ENCODE results near the gene MKI67. TPM values are rescaled to one million over a fixed set of nuclear protein-coding genes. Genes with fewer than 3 reads are reported as not detected.

MKI67 gene
- total RNA-seq, 3 donors from 2014 or later (not counting 1 experiment from before 2014, with no cell fraction given): 5.3 to 10.0 (median 6.8) TPM

- Mint-ChIP-seq H3K36me3 (no peaks in the 10 kb centered on the region), H3K27me3 (ENCODE audit: low read depth in 2 of 2) (peaks cover 8 to 11% of the 10 kb centered on the region in 2 donors), H3K27ac (no peak overlapping the region), H3K9me3 (no peaks in the 10 kb centered on the region), H3K4me3 (no peak overlapping the region), H3K4me1 (no peaks in the 10 kb centered on the region)
- Histone ChIP-seq H3K36me3 (ENCODE audit: control insufficient read depth, insufficient read depth, low read length) (no peaks in the 10 kb centered on the region), H3K4me1 (ENCODE audit: control insufficient read depth, insufficient read depth, low read length) (peaks cover 7% of the 10 kb centered on the region), H3K4me3 (ENCODE audit: low read length) (no peak overlapping the region), H3K9me3 (ENCODE audit: control insufficient read depth, insufficient read depth, low read length) (no peaks in the 10 kb centered on the region), H3K27me3 (ENCODE audit: control insufficient read depth, insufficient read depth, low read length) (no peaks in the 10 kb centered on the region), H3K27ac (ENCODE audit: low read length) (no peak overlapping the region)
- intact Hi-C loops (cut with micrococcal nuclease): no loop called here
- TF ChIP-seq CTCF (IDR thresholded peaks at IDR 0.05): no peak
- WGBS (ENCODE audit: insufficient coverage): 51% methylated on average over 6 of the region's 6 CpGs
- DNase-seq: no peak
- no peak for ATAC-seq
Measured at GRCh38 chr10:128160297-128160711, 34.1 kb upstream of the MKI67 start.

- intact Hi-C loops (cut with micrococcal nuclease): no loop called here
- Mint-ChIP-seq H3K27me3 (ENCODE audit: low read depth in 2 of 2) (peaks cover 11 to 25% of the 10 kb centered on the region in 2 donors), H3K27ac (no peak overlapping the region), H3K4me3 (no peak overlapping the region), H3K9me3 (no peaks in the 10 kb centered on the region), H3K36me3 (no peaks in the 10 kb centered on the region), H3K4me1 (no peaks in the 10 kb centered on the region)
- no peak for DNase-seq
- Histone ChIP-seq H3K27me3 (ENCODE audit: control insufficient read depth, insufficient read depth, low read length) (no peaks in the 10 kb centered on the region), H3K4me1 (ENCODE audit: control insufficient read depth, insufficient read depth, low read length) (peaks cover 7% of the 10 kb centered on the region), H3K9me3 (ENCODE audit: control insufficient read depth, insufficient read depth, low read length) (no peaks in the 10 kb centered on the region), H3K4me3 (ENCODE audit: low read length) (no peak overlapping the region), H3K27ac (ENCODE audit: low read length) (no peak overlapping the region), H3K36me3 (ENCODE audit: control insufficient read depth, insufficient read depth, low read length) (no peaks in the 10 kb centered on the region)
- 93% methylated on average over 8 of the region's 9 CpGs for WGBS (ENCODE audit: insufficient coverage)
- TF ChIP-seq CTCF (IDR thresholded peaks at IDR 0.05): no peak
- ATAC-seq: no peak
Measured at GRCh38 chr10:128158021-128158795, 32.0 kb upstream of the MKI67 start.

- Histone ChIP-seq H3K4me1 (ENCODE audit: control insufficient read depth, insufficient read depth, low read length) (peaks cover 7% of the 10 kb centered on the region), H3K4me3 (ENCODE audit: low read length) (no peak overlapping the region), H3K9me3 (ENCODE audit: control insufficient read depth, insufficient read depth, low read length) (no peaks in the 10 kb centered on the region), H3K27ac (ENCODE audit: low read length) (no peak overlapping the region), H3K36me3 (ENCODE audit: control insufficient read depth, insufficient read depth, low read length) (no peaks in the 10 kb centered on the region), H3K27me3 (ENCODE audit: control insufficient read depth, insufficient read depth, low read length) (no peaks in the 10 kb centered on the region)
- TF ChIP-seq CTCF (IDR thresholded peaks at IDR 0.05): no peak
- no peak for DNase-seq
- Mint-ChIP-seq H3K4me3 (no peak overlapping the region), H3K9me3 (no peaks in the 10 kb centered on the region), H3K27me3 (ENCODE audit: low read depth in 2 of 2) (peaks cover 11 to 25% of the 10 kb centered on the region in 2 donors), H3K36me3 (no peaks in the 10 kb centered on the region), H3K27ac (no peak overlapping the region), H3K4me1 (no peaks in the 10 kb centered on the region)
- 84% methylated on average over 9 of the region's 9 CpGs for WGBS (ENCODE audit: insufficient coverage)
- no peak for ATAC-seq
- intact Hi-C loops (cut with micrococcal nuclease): no loop called here
Measured at GRCh38 chr10:128156999-128157755, 31.0 kb upstream of the MKI67 start.
